PC-9 (cell line): Measurements from ENCODE around the gene TCAIM. TPM values are rescaled to one million over a fixed set of nuclear protein-coding genes. Genes with fewer than 3 reads are reported as not detected.

Source experiments
- BruUV-seq: library from RNA; stranded (reverse); fragments of 400-500 nt; replicated peaks from 2 replicates; lab custom pipeline; 2021; lab: Mats Ljungman, UMichigan
- CTCF ChIA-PET: fragments of 300-600 bp; sonication (Branson Sonifier 250); formaldehyde crosslinking; loops from one replicate; lab custom pipeline; 2022; ENCODE audit warnings: antibody characterized with exemption; lab: Charles Lee
- POLR2A ChIA-PET: fragments of 300-600 bp; sonication (Branson Sonifier 250); formaldehyde crosslinking; loops from one replicate; lab custom pipeline; 2022; ENCODE audit warnings: antibody characterized with exemption; ENCODE audit not compliant: unreplicated experiment; lab: Charles Lee
- DNase-seq, 2 experiments: peaks; one replicate each; pipeline versions ENCODE4 v3.0.0 to v3.0.0-alpha.2; 2015 to 2022; ENCODE audit warnings: mixed read lengths in 1 of 2
- H2AFZ ChIP-seq: fragments of 200-600 bp; sonication (generic); 2 replicates; pipeline ENCODE4 v1.8.1; 2017; ENCODE audit warnings: antibody characterized with exemption
- H3F3A ChIP-seq: fragments of 200-600 bp; sonication (generic); 2 replicates; pipeline ENCODE4 v1.8.1; 2017; ENCODE audit warnings: antibody characterized with exemption, mild to moderate bottlenecking, low read depth; ENCODE audit not compliant: insufficient read depth
- H3K27ac ChIP-seq: fragments of 200-600 bp; sonication (generic); 2 replicates; pipeline ENCODE4 v1.6.1; 2016; ENCODE audit warnings: mixed run types
- H3K27me3 ChIP-seq: fragments of 200-600 bp; sonication (generic); 2 replicates; pipeline ENCODE4 v1.6.1; 2016; ENCODE audit warnings: low read depth, mixed run types; ENCODE audit not compliant: insufficient read depth
- H3K36me3 ChIP-seq: fragments of 200-600 bp; sonication (generic); 2 replicates; pipeline ENCODE4 v1.6.1; 2016; ENCODE audit warnings: low read depth, mixed run types
- H3K4me1 ChIP-seq: fragments of 200-600 bp; sonication (generic); replicated peaks from 2 replicates; pipeline ENCODE4 v1.6.1; 2016; ENCODE audit warnings: mixed run types; ENCODE audit not compliant: insufficient read depth
- H3K4me2 ChIP-seq: fragments of 200-600 bp; sonication (generic); 2 replicates; pipeline ENCODE4 v1.6.1; 2017; ENCODE audit warnings: mixed run types
- H3K4me3 ChIP-seq: fragments of 200-600 bp; sonication (generic); 2 replicates; pipeline ENCODE4 v1.6.1; 2016; ENCODE audit warnings: mixed run types
- H3K79me2 ChIP-seq: fragments of 200-600 bp; sonication (generic); 2 replicates; pipeline ENCODE4 v1.6.1; 2017; ENCODE audit warnings: low read depth, mixed run types
- H3K9me2 ChIP-seq: fragments of 200-600 bp; sonication (generic); 2 replicates; pipeline ENCODE4 v1.8.1; 2017; ENCODE audit warnings: mild to moderate bottlenecking; ENCODE audit not compliant: insufficient read depth
- H3K9me3 ChIP-seq: fragments of 200-600 bp; sonication (generic); 2 replicates; pipeline ENCODE4 v1.8.1; 2016; ENCODE audit warnings: low read depth; ENCODE audit not compliant: insufficient read depth
- H4K20me1 ChIP-seq: fragments of 200-600 bp; sonication (generic); 2 replicates; pipeline ENCODE4 v1.8.1; 2017; ENCODE audit not compliant: insufficient read depth
- EZH2 ChIP-seq: fragments of 200-600 bp; sonication (generic); IDR thresholded peaks from 2 replicates; pipeline ENCODE4 v1.8.0; 2017; ENCODE audit warnings: antibody characterized with exemption, low read depth
- intact Hi-C: fragments of 100-400 bp; cut with micrococcal nuclease; formaldehyde crosslinking; loops from one replicate; pipeline ENCODE4 v1.10.0; 2022; ENCODE audit not compliant: unreplicated experiment
- total RNA-seq: library from RNA; stranded (reverse); gene quantifications from 2 replicates; pipeline ENCODE4 v1.2.3, GENCODE V29; 2021
- TF ChIP-seq, protein P1 (sequence below): fragments of 200-600 bp; sonication (generic); conservative IDR thresholded peaks from 2 replicates; pipeline ENCODE4 v1.6.1; 2017; ENCODE audit warnings: mixed run types, antibody characterized with exemption, mild to moderate bottlenecking, moderate library complexity

The TCAIM gene
- total RNA-seq, 1 experiment from 2014 or later = 28.3 TPM

DNA sequence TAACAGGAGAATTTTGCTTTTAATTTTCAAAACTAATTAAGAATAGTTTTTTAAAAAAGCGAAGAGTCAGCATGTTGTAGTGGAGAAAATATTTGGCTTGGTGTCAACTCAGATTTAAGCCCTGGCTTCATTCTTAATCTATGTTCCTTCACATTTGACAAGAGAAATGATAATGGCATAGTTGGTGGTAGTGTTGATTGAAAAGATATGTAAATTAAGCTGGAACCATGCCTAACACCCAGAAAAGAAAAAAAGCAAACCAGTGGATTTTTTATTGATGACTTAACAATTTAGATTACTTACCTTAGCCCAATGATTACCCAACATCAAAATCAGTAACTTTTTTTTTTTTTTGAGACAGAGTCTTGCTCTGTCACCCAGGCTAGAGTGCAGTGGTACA lies 27.4 kb downstream of the TCAIM start:
- ChIA-PET POLR2A (no interaction called here), CTCF (no interaction called here)
- Histone ChIP-seq H4K20me1 (no peaks in the 10 kb centered on the region), H3F3A (no peaks in the 10 kb centered on the region), H3K27ac (no peak overlapping the region), H3K9me3 (no peaks in the 10 kb centered on the region), H3K4me3 (no peak overlapping the region), H3K79me2 (no peaks in the 10 kb centered on the region), H3K27me3 (no peaks in the 10 kb centered on the region), H3K9me2 (no peaks in the 10 kb centered on the region), H3K4me2 (no peak overlapping the region), H3K4me1 (no peaks in the 10 kb centered on the region), H3K36me3 (no peaks in the 10 kb centered on the region), H2AFZ (no peak overlapping the region)
- intact Hi-C loops = no loop called here
- no TSS peak for BruUV-seq
- TF ChIP-seq EZH2 = no peak
- TF ChIP-seq, protein P1, sequence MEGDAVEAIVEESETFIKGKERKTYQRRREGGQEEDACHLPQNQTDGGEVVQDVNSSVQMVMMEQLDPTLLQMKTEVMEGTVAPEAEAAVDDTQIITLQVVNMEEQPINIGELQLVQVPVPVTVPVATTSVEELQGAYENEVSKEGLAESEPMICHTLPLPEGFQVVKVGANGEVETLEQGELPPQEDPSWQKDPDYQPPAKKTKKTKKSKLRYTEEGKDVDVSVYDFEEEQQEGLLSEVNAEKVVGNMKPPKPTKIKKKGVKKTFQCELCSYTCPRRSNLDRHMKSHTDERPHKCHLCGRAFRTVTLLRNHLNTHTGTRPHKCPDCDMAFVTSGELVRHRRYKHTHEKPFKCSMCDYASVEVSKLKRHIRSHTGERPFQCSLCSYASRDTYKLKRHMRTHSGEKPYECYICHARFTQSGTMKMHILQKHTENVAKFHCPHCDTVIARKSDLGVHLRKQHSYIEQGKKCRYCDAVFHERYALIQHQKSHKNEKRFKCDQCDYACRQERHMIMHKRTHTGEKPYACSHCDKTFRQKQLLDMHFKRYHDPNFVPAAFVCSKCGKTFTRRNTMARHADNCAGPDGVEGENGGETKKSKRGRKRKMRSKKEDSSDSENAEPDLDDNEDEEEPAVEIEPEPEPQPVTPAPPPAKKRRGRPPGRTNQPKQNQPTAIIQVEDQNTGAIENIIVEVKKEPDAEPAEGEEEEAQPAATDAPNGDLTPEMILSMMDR = no peak
- no peak for DNase-seq

DNA sequence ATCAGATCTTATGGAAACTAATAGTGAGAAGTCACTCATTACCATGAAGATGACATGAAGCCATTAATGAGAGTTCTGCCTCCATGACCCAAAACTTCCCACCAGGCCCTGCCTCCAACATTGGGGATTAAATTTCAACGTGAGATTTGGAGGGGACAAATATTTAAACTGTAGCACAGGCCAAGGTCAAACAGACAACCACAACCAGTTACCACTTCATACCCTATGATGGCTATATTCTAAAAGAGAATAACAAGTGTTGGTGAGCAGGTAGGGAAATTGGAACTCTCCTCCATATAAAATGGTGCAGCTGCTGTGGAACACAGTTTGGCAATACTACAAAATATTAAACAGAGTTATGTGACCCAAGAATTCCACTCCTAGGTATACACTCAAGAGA lies 36.9 kb downstream of the TCAIM start:
- no TSS peak for BruUV-seq
- no peak for DNase-seq

DNA sequence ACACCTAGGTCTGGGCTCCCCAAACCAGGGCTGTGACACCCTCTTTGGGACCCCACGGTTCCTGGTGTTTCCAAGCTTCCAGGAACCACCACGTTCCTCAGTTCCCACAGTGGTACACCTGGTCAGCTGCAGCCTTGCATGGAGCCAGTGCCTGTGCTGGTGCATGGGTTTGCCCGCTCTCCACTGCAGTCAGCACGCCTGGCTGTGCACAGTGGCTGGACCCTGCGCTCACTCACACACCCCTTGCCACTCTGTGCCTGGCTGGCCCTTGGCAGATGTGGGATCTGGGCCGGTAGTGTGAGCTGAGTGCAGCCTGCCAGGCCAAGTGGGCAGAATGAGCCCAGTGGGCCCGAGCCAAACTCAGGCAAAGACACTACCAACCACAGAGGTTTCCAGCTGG lies 48.8 kb downstream of the TCAIM start:
- CTCF ChIA-PET = no interaction called here
- intact Hi-C loops = no loop called here

More for the DNA sequence above, 36.9 kb downstream of the TCAIM start:
- ChIA-PET CTCF (no interaction called here), POLR2A (no interaction called here)
- Histone ChIP-seq H3K9me3 (no peaks in the 10 kb centered on the region), H3K27ac (no peak overlapping the region), H3K4me1 (no peaks in the 10 kb centered on the region), H3K79me2 (no peaks in the 10 kb centered on the region), H3K4me3 (no peak overlapping the region), H2AFZ (no peak overlapping the region), H3K4me2 (no peak overlapping the region), H3K27me3 (no peaks in the 10 kb centered on the region), H3K36me3 (no peaks in the 10 kb centered on the region; the same call in 1 of the 2 replicates), H4K20me1 (no peaks in the 10 kb centered on the region), H3F3A (no peaks in the 10 kb centered on the region), H3K9me2 (no peaks in the 10 kb centered on the region)
- TF ChIP-seq, protein P1 = no peak
- no peak for TF ChIP-seq EZH2
- intact Hi-C loops = no loop called here

More for the DNA sequence above, 48.8 kb downstream of the TCAIM start:
- no peaks in the 10 kb centered on the region for H4K20me1 ChIP-seq
- no peaks in the 10 kb centered on the region for H3K9me2 ChIP-seq
- no peak for DNase-seq
- no peaks in the 10 kb centered on the region for H3K36me3 ChIP-seq
- H3K4me1 ChIP-seq = no peaks in the 10 kb centered on the region
- BruUV-seq = no TSS peak
- H3K27ac ChIP-seq = no peak overlapping the region
- no peaks in the 10 kb centered on the region; the same call in 1 of the 2 replicates for H3K9me3 ChIP-seq
- POLR2A ChIA-PET = no interaction called here
- H3F3A ChIP-seq = no peaks in the 10 kb centered on the region
- H3K79me2 ChIP-seq = no peaks in the 10 kb centered on the region
- no peaks in the 10 kb centered on the region for H3K27me3 ChIP-seq
- TF ChIP-seq, protein P1 = no peak
- TF ChIP-seq EZH2 = no peak
- H2AFZ ChIP-seq = no peak overlapping the region
- no peak overlapping the region for H3K4me2 ChIP-seq
- no peak overlapping the region for H3K4me3 ChIP-seq
